Amniotic epithelial cell (primary cell): Measurements from ENCODE around the gene TRMT2A.
A peak's percentile ranks its signal among the peaks of the same experiment; 100 is the strongest.

ENCODE experiments used
- DNase-seq: peaks from one replicate; pipeline ENCODE4 v3.0.0-alpha.2; 2010; ENCODE audit warnings: low read depth

TRMT2A gene

DNA sequence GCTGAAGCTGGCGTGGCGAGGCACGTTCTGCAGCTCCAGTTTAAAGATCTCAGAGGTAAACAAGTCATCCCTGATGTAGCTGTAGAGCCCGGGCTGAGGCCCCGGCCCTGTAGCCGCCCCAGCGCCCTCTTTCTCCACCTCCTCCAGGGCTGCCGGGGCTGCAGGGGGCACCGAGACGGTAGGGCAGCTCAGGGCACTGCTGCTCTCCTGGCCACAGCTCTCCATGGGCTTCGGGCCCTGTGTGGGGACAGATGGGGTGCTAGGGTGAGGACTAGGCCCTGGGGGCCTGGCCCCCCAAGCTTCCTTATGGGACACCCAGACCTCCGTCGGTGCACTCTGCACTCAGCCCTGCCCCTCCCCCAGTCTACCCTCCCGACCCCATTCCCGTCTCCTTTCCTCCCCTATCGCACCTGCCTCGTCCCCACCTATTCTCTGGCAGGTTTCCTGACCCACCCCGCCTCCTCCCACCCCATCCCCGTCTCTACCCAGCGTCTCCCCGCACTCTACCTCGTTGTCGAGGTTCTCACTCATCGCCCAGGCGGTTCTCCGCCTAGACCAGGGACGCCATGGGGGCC lies 563 bp downstream of the TRMT2A start:
- no peak for DNase-seq

DNA sequence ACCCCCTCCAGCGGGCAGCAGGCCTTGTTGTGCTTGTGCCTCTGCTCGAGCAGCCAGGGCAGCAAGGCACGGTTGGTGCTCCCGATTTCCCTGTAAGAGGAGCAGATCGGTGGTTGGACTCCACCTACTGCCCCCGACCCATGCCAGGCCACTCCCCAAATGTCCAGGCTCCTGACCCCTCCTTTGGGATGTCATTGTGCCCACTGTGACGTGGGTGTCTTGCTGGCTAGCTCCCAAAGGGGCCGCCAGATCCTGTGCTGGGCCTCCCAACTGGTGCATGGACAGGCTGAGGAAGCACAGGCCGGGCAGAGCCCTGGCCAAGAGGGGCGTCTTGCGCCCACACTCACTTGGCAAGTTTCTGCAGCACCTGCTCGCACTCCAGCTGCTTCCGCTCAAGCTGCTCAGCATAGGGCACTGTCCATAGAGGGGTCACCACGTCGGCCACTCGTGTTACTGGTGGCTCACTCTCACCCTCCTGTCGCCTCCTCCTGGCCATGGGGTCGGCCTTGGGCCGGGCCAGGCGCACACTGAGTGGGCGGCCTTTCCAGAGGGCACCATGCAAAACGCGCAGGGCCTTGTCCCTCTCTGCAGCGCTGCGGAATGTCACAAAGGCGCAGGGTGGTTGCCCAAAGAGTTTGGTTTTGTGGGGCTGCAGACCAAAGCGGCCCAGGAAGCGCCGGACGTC lies 1.2 kb downstream of the TRMT2A start, which contains the start of gene RANBP1:
TSS of gene RANBP1 (plus strand) at position 414 of the 685 bp plus-strand sequence. CDS start at position 495, 81 bp downstream.
- no peak for DNase-seq

DNA sequence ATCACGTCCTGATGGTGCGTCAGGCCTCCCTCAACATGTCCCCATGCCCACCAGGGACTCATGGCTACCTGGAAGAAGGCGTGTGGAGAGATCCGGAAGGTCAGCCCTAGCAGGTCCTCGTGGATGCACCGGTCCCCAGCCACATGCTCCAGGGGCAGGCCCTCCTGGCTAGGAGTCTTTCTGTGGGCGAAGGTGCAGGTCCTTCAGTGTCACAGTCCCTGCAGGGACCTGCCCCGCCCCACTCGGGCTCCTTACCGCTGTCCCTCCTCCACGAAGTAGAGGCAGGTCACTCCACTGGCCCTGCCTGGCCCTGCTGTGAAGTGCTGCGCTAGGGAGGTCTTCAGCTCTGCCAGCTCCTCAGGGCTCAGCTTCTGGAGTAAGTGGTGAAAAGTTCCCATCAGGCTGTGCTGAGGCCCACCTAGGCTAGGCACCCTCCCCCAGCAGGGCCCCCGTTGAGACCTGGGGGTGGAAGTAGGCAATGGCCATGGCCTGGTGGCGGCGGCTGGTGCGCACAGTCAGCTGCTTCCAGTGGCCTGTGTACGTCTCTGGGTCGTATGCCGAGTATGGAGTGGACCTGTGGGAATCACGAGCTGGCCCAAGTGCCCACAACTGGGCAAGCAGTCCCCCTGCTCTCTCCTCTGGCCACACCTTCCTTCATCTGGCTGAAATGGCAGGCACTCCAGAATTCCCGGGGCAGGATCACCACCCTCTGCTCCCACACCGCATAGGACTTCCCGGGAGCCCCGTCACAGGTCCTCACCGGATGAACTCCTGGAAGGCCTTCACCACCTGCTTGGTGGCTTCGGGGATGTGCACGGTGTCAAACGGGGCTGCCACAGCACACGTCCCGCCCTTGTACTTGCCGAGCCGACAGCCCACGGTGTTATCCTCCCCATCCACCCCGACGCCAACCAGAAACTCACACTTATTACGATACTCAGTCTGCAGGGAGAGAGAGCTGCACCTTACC lies 2.2 kb downstream of the TRMT2A start:
- DNase-seq = no peak

DNA sequence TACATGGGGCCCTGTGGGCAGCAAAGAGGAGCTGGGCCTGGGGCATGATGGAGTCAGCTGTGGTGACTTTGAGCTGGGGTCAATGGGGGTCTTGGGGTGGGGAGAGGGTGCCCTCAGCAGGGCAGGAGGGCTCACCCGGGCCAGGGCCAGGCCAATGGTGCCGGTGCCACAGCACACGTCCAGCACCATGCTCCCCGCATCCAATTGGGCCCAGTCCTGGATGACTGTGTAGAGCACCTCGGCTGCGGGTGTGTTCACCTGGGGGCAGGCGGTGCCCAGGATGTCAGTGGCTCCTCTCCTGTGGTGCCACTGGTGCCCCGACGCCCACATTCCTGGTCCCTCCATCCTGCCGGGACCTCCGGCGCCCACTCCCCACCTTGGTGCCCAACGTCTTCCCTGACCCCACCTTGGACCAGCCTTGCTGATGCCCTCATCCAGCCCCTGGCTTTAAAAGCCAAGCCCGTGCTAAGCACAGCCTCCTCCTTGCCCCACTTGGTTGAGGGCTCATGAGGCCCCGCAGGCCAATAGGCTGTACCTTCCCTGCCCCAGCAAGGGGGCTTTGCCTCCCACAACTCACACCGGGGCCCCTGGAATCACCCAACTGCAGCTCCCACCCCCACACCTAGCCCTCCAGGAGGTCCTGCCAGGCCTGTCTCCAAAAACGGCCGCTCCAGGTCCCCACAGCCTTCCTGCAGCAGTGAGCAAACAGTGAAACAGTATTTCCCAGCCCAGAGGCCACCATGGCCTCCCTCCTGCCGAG lies 3.3 kb downstream of the TRMT2A start:
- no peak for DNase-seq

DNA sequence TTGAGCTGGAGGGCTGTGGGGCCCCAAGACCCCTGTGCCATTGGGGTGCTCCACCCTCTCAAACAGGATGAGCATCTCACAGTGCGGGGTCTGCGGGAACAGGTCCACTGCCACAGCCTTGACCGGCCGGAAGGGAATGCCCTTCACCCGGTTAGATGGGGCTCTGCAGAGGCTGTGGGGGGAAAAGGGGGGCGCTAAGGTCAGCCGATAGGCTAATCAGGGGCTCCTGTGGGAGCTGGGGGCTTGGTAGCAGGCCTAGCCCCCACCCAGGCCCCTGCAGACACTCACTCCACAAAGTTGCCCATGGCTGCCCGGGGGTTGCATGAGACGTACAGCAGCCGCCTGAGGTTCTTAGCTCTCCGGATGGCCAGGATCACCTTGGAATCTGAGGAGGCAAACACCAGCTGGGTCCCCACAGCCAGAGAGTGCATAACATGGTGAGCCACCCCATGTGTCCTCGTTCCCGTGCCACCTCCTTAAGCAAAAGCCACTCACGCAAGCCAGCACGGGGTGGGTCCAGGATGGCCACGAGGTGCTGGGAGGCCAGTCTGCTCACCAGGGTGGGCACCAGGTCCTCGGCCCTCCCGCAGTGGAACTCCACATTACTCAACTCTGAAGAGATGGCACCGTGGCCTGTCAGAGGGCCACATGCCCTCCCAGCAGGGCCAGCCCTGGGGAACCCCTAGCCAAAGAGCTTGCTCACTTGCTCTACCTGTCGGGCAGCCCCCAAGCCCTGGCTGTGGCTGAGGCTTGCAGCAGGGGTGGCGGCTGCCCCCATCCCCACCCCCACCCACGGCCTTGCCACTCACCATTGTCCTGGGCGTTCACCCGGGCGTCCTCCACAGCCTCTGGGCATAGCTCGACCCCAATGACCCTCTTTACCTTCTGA lies 4.2 kb downstream of the TRMT2A start:
- DNase-seq = no peak

DNA sequence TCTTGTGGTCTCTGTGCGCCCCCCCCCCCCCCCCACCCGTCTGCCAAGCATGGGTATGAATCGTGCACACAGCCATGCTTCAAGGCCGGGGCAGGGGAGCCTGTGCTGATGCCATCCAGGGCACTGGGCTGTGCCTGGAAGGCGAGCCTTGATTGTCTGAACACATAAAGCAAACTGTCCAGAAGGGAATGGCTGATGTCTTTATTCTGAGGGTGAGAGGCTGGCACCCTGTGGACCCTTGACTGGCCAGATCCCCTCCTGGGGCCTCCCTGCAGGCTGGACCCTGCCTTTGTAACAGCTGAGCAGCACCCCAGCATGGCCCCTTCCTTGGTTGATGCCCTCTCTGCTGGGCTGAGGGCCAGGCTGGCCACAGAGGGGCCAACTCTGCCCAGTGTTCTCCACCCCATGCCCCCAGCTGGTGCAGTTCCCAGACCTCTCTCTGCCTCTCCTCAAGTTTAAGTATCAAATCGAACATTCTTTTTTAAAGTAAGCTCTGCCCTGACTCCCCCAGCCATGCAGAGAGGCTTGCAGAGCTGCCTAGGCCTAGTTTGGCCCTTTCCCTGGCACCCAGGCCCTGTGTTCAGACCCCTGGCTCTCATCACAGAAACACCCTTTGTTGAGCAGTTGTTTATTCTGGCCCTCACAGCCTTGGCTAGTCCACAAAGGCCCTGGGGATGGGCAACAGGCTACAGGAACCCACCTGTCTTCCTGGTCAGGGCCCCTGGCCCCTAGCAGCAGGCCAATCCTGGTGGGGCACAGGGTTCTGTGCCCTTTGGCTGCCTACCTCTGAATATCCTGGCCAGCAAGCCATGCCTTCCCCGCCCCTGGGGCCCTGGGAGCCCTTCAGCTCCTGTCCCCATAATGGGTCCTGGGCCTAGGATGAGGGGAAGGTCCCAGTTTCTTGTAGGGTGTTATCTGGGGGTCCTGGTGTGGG lies 5.1 kb downstream of the TRMT2A start:
- DNase-seq = no peak

DNA sequence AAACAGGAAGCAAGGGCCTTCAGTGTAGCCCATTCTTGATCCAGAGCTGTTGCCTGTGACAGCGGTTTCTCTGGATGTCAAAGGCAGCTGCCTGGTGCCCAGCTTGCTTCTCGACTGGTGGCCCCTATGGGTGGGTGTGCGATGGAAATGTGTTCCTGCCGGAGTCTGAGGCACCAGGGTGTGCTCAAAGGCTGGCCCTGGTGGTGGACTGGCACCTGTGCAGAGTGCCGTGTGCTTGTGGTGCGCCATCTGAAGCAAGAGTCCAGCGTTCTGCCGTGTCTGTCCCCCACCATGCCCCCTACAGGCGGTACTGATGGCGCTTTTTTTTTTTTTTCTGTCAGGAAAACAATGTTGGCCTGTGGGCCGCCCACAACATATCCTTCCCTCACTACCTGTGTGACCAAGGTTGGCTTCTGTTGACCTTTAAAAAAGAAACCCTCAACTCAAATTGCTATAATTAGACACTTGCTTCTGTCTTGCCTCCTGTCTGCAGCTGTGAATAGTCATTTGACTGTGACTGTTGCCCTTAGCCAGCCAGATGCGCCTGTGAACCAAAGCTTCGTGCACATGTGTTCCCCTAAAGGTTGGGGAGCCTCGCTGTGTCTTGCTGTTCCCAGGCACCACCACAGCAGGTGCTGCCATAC lies 5.9 kb downstream of the TRMT2A start:
- peak; percentile 13 for DNase-seq

DNA sequence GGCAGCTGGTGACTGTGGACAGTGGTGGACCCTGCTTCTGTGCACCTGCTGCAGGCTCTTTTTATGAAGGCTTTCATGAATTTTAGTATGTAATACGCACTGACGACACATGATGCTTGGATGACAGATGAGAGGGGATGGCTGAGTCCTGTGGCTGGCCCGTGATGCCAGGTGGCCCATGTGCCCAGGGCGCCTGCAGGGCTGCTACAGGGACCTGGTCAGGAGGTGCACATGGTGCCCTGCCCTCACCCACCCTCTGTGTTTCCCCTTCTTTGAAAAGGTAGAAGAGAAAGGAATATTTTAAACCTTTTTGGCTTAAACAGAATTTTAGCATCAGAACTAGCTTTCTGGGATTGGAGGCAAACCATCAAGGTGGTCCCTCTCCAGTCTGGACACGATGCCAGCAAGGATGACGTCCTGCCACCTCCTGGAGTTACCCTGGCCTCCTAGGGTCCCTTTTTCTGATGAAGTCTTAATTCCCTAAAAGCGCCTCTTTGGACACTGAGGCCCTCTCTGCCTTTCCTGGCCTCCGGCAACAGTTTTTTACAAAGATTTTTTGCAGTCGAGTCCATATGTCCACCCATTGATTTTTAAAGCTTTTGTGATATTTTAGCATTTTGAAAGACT lies 6.6 kb downstream of the TRMT2A start:
- DNase-seq = no peak

DNA sequence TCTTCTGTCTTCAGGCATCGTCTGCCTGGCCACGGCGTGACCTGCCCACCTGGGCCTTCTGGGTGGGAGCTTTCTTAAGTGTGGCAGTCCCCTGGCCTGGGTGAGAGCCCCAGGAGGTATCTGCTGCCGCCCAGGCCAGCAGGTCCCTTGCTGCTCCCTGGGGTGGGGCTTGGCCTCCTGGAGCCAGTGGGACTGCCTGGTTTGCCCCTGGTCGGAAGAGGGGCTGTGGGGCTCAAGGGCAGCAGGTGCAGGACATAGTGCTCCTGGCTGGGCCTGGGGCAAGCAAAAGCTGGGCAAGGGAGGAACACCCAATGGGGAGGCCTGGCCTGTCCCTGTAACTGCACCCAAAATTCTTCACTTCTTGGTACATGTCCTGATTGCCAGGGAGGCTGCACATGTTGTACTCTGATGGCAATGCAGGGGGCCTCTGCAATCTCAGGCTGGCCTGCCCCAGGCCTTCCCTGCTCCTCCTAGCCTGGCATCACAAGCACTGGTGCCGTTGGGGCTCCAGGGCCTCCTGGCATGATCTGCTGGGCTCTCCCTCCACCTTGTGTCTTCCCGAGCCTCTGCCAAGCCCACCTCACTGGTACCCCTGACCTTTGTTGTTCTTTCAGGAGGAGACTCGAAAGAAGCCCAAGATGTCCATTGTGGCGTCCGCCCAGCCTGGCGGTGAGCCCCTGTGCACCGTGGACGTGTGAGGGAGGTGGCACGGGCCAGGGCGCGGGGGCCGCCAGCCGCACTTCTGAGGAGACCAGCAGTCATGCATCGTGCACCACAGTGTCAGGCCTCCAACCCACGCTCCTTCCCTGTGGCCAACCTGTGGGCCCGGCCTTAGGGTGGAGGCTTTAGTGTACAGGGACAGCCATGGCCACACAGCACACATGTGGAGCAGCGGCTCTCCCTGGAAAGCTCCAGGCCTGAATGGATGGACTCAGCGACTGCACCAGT lies 7.3 kb downstream of the TRMT2A start:
- no peak for DNase-seq

DNA sequence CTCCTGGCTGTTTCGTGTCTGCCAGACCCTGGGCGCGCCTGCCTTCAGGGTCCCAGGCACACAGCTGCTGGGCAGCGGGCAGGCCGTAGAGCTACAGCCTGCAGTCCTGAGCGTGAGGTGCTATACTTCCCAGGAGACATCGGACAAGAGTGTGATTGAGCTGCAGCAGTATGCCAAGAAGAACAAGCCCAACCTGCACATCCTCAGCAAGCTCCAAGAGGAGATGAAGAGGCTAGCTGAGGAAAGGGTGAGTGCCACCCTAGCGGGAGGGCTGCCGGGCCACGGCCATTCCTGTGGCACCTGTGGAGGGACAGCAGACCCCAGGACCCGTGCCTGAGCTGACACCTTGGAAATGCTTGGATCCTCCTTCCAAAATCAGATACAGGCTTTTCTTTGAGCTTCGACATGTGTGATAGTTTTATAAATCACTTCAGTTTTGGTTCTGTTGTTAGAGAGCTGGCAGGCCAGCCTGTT lies 8.2 kb downstream of the TRMT2A start:
- DNase-seq = no peak

DNA sequence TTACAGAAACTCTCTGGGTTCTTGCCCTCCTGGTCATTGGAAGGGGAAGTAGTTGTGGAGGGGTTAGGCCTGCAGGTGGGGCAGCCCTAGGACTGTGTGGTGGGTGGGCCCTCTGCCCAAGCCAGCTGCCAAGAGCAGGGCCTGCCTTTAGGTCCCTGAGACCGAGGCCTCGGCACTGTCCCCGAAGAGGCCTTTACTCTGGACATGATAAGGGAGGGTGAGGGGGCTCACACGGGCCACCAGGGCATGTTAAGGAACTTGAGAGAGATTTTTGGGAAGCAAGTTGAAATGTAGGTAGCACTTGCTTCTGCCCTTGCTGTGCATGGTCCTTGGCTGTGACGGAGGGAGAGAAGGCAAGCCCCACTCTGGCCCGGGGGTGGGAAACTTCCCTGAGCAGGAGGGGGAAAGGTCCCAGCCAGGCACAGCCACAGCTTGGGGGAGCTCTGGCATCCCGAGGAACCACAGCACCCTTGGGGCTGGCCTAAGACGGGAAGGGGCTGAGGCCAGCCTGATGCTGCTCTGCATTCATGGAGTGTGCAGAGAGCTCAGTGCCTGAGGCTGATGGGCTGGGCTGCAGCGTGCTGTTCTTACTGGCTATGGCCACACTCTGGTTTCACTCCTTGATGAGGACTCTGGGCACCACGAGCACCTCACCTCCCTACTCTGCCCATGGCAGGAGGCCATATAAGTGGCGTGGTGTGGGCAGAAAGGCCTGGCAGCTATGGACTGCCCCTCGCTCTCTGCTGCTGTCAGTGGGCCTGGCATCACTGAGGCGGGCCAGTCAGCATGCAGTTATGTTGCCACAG lies 8.9 kb downstream of the TRMT2A start:
- DNase-seq = no peak

DNA sequence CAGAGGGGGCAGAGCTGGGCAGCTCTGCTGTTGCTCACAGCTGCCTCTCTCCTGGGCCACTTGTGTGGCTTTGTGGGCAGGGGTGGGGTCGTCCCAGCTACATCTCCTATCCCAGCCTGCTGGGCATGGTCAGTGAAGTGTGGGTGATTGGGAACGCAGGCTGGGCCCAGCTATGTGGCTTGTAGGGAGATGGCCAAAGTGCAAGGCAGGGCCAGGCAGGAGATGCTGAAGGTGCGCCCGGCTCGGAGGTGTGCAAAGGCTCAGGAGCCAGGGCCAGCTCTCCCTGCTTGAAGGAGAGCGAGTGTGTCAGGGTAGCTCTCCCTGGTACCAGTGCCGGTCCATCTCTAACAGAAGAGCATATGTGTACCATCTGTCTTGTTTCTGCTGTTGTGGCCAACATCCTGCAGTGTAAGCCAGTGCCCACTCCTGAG lies 9.5 kb downstream of the TRMT2A start:
- no peak for DNase-seq

DNA sequence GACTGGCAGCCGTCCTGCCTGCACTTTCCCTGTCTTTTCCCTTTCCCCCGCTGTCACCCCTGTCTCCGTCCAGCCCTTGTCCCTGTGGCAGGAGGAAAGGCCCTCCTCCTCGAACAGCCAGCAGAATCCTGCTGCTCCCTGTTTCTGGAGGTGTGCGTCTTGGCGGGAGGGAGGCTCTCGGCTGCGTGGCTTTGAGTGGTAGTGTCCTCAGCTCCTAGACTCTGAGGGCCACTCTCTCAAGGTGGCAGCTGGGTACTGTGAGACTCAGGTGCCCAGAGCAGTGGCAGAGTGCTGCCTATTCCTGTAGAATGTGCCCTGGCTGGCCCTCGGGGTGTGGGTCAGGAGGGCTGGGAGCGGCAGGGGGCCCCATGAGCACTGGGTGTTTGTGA lies 10.2 kb downstream of the TRMT2A start:
- DNase-seq = no peak

DNA sequence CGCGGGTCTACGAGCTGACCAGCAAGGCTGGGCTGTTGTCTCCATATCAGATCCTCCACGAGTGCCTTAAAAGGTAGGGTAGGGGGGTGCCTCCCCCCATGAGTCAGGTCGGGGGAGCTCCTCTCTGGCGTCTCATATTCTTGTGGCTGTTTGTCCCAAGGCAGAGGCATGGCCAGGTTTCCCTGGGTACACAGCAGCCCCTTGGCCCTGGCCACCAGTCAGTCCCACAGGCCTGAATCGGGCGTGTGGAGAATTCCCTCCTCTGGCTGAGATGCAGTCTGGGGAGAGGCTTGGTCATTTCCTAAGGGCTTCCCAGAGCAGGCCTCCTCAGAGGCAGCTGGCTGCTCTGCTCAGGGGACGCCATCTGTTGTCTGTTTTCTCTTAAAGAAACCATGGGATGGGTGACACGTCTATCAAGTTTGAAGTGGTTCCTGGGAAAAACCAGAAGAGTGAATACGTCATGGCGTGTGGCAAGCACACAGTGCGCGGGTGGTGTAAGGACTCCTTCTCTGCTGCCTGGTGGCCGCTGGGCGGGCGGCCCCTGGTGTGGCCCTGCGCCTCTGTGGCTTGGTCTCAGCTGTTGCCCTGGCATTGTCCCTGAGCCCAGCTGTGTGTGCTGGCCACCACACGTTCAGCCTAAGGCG lies 10.7 kb downstream of the TRMT2A start:
- DNase-seq = no peak

DNA sequence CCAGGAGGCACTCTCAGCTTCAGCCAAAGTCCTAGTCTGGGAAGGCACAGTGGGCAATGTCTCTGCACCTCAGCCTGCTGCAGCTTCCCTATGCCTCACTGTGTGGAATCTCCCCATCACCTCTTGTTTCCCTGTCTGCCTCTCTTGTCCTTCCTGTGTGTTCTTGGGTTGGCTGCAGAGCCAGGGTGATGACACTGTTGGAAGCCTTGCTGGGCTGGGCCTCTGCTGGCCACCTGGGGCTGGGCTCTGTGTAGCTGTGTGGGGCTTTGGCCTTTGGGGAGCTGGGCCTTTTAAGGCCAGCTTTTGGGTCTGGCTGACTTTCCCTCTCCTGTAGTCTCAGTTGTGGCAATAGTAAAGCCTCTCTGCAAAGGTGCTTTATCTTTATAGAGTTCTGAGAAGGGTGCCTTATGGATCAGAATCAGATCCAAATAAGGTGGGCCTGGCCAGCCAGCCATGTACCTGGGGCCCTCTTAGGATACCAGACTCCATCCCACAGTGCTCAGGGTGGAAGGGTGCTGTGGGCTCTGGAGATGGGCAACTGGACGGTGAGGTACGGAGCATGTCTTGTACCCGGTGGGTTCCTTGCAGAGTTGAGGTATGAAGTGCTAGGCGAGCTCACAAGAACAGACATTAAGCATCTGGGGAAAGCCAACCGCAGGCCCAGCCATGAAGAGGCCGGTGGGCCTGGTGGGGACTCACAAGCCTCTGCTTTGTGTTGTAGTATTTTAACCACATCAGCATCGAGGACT lies 11.4 kb downstream of the TRMT2A start:
- no peak for DNase-seq
